Pancreas (tissue), 10 donors: ENCODE results near the gene AP1M1. TPM values are rescaled to one million over a fixed set of nuclear protein-coding genes. Genes with fewer than 3 reads are reported as not detected.

Experiments
- ATAC-seq, 4 donors: fragments of 200-7000 bp; cut with Tn5 transposase; one replicate each; pipeline versions ENCODE4 v1.8.0 to v1.9.1; 2020; ENCODE audit warnings: mild to moderate bottlenecking in 4 of 4, moderate library complexity in 4 of 4
- DNase-seq, 6 donors: peaks; one replicate each; pipeline ENCODE4 v3.0.0-alpha.2; 2020
- FAIRE-seq: peaks from 2 replicates; lab custom pipeline; 2012; peaks lifted over from hg19 to GRCh38; lab: Jason Lieb, UNC
- H3K27ac ChIP-seq, 4 donors: fragments of 200-600 bp; sonication (generic); 1 replicate in 3 of 4; 2 replicates in 1 of 4; pipeline versions ENCODE4 v1.5.0 to v1.8.0; 2020
- H3K27me3 ChIP-seq, 4 donors: fragments of 200-600 bp; one replicate each; pipeline ENCODE4 v1.8.0; 2021
- H3K36me3 ChIP-seq, 3 donors: fragments of 200-600 bp; sonication (generic) in 1 of 3; one replicate each; pipeline versions ENCODE4 v1.5.0 to v1.8.0; 2020 to 2021
- H3K4me1 ChIP-seq, 3 donors: fragments of 200-600 bp; one replicate each; pipeline ENCODE4 v1.8.0; 2021
- H3K4me3 ChIP-seq, 4 donors: fragments of 200-600 bp; sonication (generic) in 2 of 4; one replicate each; pipeline versions ENCODE4 v1.5.0 to v1.8.0; 2020 to 2021
- H3K9me3 ChIP-seq, 4 donors: fragments of 200-600 bp; one replicate each; pipeline ENCODE4 v1.8.0; 2021
- WGBS, 2 donors: extraction: QIAGEN DNeasy Blood & Tissue Kit; methylation state at CpG; one replicate each; pipeline ENCODE4 v1.1.7; 2013; 5-methylcytosine and 5-hydroxymethylcytosine counted together
- intact Hi-C, 3 donors: fragments of 100-400 bp; cut with DNase I; formaldehyde crosslinking; loops; one replicate each; pipeline versions ENCODE4 v1.11.1 to v1.14.2; 2022
- polyA plus RNA-seq, 2 donors: library from polyadenylated mRNA; stranded (reverse); fragments of 200-250 nt; gene quantifications; one replicate each; pipeline ENCODE4 v1.2.3, GENCODE V29; 2013
- total RNA-seq, 6 donors: library from RNA; stranded (reverse); fragmentation: NEBNext Ultra II Directional in 4 of 6; extraction: Animal tissue kit (Norgen Biotek cat#: 25700) in 4 of 6; gene quantifications; one replicate each; pipeline versions ENCODE4 v1.2.1 to v1.2.4, GENCODE V29; 2021 to 2023
- TF ChIP-seq, protein P1 (sequence below), 4 donors: fragments of 200-600 bp; sonication (generic) in 3 of 4; IDR thresholded peaks; one replicate each; pipeline versions ENCODE4 v1.5.0 to v1.8.0; 2021; ENCODE audit warnings: antibody characterized with exemption in 4 of 4
- donor health status: healthy with polysubstance abuse.
- donor health status: DM: no; HTN: no; CAD: no; lungs with moderate emphysema.
- donor health status: DM: no; HTN: no; CAD: no.
- donor health status: control.
- donor health status: control.
- donor health status: Bipolar disorder and iron deficiency.
- donor health status: DM: yes; HTN: yes; CAD: no.
- donor health status: DM: no; HTN: no; CAD: no.
- donor health status: DM: no; HTN: no; CAD: no.
- donor health status: DM: yes; HTN: yes; CAD: no.

AP1M1 gene
- total and polyA plus RNA-seq, 8 donors: 12.4 to 25.7 (median 20.5) TPM

DNA sequence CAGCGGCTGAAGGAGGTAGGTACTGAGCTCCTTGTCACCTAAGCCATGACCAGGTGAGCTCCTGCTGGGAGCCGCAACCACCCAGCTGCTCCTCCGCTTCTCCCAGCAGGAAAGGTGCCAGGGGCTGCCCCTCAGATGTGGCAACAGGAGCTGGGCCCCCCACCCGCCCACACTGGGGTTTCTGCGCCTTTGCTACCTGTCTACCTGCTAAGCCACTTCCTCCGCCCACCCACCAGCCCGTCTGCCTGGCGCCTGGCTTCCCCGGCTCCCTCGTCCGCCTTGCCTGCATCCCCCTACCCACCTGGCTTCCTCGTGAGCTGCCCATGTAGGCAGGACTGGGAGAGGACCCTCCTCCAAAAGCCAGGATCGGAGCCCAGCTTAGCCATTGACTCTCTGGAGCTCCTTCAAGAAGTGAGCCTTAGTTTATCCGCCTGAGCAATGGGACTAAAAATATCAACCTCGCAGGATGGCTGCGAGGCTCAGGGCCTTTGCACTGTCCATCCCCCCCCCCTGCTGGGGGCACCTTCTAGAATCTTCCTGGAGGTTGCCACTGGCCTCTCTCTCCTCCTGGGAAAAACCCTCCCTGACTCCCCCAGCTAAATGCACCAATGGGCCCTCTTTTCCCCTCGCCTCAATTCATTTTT is 71.1 kb downstream of the AP1M1 start:
- no peaks in the 10 kb centered on the region for H3K27me3 ChIP-seq
- TF ChIP-seq, protein P1, sequence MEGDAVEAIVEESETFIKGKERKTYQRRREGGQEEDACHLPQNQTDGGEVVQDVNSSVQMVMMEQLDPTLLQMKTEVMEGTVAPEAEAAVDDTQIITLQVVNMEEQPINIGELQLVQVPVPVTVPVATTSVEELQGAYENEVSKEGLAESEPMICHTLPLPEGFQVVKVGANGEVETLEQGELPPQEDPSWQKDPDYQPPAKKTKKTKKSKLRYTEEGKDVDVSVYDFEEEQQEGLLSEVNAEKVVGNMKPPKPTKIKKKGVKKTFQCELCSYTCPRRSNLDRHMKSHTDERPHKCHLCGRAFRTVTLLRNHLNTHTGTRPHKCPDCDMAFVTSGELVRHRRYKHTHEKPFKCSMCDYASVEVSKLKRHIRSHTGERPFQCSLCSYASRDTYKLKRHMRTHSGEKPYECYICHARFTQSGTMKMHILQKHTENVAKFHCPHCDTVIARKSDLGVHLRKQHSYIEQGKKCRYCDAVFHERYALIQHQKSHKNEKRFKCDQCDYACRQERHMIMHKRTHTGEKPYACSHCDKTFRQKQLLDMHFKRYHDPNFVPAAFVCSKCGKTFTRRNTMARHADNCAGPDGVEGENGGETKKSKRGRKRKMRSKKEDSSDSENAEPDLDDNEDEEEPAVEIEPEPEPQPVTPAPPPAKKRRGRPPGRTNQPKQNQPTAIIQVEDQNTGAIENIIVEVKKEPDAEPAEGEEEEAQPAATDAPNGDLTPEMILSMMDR (IDR thresholded peaks at IDR 0.05): no peak
- no peak overlapping the region for H3K4me3 ChIP-seq
- no peak for FAIRE-seq
- peaks cover 0 to 3% (median 0%) of the 10 kb centered on the region in 3 donors for H3K4me1 ChIP-seq
- WGBS, 2 donors: 94 to 97% methylated on average over 16 to 17 of the region's 17 CpGs
- H3K36me3 ChIP-seq: no peaks in the 10 kb centered on the region
- ATAC-seq: no peak
- peak in 1 of 6 donors; percentile 58 for DNase-seq
- no peaks in the 10 kb centered on the region for H3K9me3 ChIP-seq
- H3K27ac ChIP-seq: no peak overlapping the region
- intact Hi-C loops: no loop called here

DNA sequence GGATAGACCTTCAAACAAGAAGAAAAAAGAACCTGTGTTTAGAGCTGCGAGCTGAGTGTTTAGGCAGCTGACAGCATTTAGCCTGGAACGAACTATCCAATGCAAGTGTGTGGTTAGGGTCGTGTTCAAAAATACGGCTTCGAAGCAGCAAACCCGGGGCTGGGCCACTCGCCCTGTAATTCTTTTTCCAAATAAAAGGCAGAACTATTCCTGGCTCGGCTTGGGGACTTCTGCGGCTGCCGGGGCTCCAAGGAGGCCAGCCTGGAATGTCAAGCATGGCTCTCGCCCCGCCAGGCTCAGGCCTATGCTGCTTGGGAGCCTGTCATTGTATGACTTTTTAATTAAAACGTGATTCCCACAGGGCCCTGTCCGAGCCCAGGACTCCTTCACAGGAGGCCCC is 75.2 kb downstream of the AP1M1 start:
- Histone ChIP-seq H3K27me3 (no peaks in the 10 kb centered on the region), H3K9me3 (no peaks in the 10 kb centered on the region), H3K36me3 (no peaks in the 10 kb centered on the region), H3K4me3 (no peak overlapping the region), H3K27ac (peak overlapping the region in 2 of 4 donors; percentile 44 to 46), H3K4me1 (peaks cover 0 to 3% (median 0%) of the 10 kb centered on the region in 3 donors)
- FAIRE-seq: no peak
- WGBS, 2 donors: 61 to 71% methylated on average over 14 of the region's 14 CpGs
- ATAC-seq: peak in 2 of 4 donors; percentile 26 to 44
- TF ChIP-seq, protein P1 (IDR thresholded peaks at IDR 0.05): no peak
- intact Hi-C loops: no loop called here
- DNase-seq: no peak

DNA sequence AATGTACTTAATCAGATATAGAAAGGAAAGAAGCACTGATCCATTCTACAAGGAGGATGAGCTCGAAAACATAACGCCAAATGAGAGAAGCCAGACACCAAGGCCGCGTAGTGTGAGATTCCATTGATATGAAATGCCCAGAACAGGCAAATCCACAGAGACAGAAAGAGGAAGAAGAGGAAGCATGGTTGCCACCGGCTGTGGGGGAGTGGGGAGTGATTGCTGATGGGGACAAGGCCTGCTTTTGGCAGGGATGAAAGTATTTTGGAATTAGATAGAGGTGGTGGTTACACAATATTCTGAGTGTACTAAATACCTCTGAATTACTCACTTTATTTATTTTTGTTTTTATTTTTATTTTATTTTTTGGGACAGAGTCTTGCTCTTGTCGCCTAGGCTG is 76.7 kb downstream of the AP1M1 start:
- WGBS, 2 donors: 89 to 94% methylated on average over 6 of the region's 6 CpGs
- intact Hi-C loops: no loop called here
- no peak for DNase-seq

DNA sequence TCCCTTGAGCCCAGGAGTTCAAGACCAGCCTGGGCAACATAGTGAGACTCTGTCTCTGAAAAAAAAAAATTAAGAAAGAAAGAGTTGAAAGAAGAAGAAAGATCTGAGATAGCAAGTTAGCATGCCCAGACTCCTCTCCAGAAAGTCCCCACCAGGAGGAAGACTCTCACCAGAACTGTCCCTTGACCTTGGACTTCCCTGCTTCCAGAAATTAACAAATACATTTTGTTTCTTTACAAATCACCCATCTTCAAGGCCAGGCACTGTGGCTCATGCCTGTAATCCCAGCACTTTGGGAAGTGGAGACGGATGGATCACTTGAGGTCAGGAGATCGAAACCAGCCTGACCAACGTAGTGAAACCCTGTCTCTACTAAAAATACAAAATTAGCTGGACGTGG is 82.6 kb downstream of the AP1M1 start:
- WGBS, 2 donors: 75 to 92% methylated on average over 4 of the region's 4 CpGs
- Histone ChIP-seq H3K4me3 (no peak overlapping the region), H3K27ac (no peak overlapping the region), H3K9me3 (no peaks in the 10 kb centered on the region), H3K36me3 (no peaks in the 10 kb centered on the region), H3K4me1 (peaks cover 0 to 4% (median 0%) of the 10 kb centered on the region in 3 donors), H3K27me3 (no peaks in the 10 kb centered on the region)
- no peak for FAIRE-seq
- TF ChIP-seq, protein P1 (IDR thresholded peaks at IDR 0.05): no peak
- DNase-seq: no peak
- no peak for ATAC-seq
- intact Hi-C loops: no loop called here

More for the DNA sequence above, 76.7 kb downstream of the AP1M1 start:
- Histone ChIP-seq H3K9me3 (no peaks in the 10 kb centered on the region), H3K27ac (no peak overlapping the region), H3K27me3 (no peaks in the 10 kb centered on the region), H3K4me1 (peaks cover 0 to 7% (median 0%) of the 10 kb centered on the region in 3 donors), H3K4me3 (no peak overlapping the region), H3K36me3 (no peaks in the 10 kb centered on the region)
- no peak for ATAC-seq
- TF ChIP-seq, protein P1 (IDR thresholded peaks at IDR 0.05): no peak
- FAIRE-seq: no peak

DNA sequence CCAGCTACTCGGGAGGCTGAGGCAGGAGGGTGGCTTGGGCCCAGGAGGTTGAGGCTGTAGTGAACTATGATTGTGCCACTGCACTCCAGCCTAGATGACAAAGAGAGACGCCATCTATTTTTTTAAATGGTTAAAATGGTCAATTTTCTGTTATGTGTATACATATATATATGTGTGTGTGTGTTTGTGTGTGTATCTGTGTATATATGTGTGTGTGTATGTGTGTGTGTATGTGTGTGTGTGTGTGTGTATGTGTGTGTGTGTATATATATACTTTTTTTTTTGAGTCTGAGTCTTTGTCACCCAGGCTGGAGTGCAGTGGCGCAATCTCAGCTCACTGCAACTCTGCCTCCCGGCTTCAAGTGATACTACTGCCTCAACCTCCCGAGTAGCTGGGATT is 84.0 kb downstream of the AP1M1 start:
- H3K27me3 ChIP-seq: no peaks in the 10 kb centered on the region
- H3K27ac ChIP-seq: no peak overlapping the region
- 89 to 90% methylated on average over 5 of the region's 5 CpGs for WGBS, 2 donors
- TF ChIP-seq, protein P1 (IDR thresholded peaks at IDR 0.05): no peak
- H3K9me3 ChIP-seq: no peaks in the 10 kb centered on the region
- DNase-seq (no peak), FAIRE-seq (no peak), ATAC-seq (no peak)
- H3K4me3 ChIP-seq: no peak overlapping the region
- intact Hi-C loops: no loop called here
- peaks cover 0 to 8% (median 0%) of the 10 kb centered on the region in 3 donors for H3K4me1 ChIP-seq
- no peaks in the 10 kb centered on the region for H3K36me3 ChIP-seq
